Breast epithelium (tissue), 4 donors: ENCODE measurements around the gene RCAN3. TPM values are rescaled to one million over a fixed set of nuclear protein-coding genes. Genes with fewer than 3 reads are reported as not detected.

ENCODE experiments used
- DNase-seq, 2 donors: peaks; one replicate each; pipeline ENCODE4 v3.0.0-alpha.2; 2019; ENCODE audit warnings: low spot score in 2 of 2
- H3K27ac ChIP-seq, 2 donors: fragments of 200-600 bp; sonication (generic) in 1 of 2; one replicate each; pipeline ENCODE4 v1.5.1; 2016 to 2019; ENCODE audit warnings: mild to moderate bottlenecking in 1 of 2
- H3K27me3 ChIP-seq, 2 donors: fragments of 200-600 bp; sonication (generic) in 1 of 2; one replicate each; pipeline versions ENCODE4 v1.5.1 to v1.6.0; 2017 to 2019; ENCODE audit warnings: control low read depth in 1 of 2, mild to moderate bottlenecking in 1 of 2
- H3K36me3 ChIP-seq: fragments of 200-600 bp; one replicate; pipeline ENCODE4 v1.5.1; 2019
- H3K4me1 ChIP-seq, 2 donors: fragments of 200-600 bp; sonication (generic); one replicate each; pipeline ENCODE4 v1.5.1; 2016 to 2019; ENCODE audit warnings: control low read depth in 1 of 2
- H3K4me3 ChIP-seq, 3 donors: fragments of 200-600 bp; sonication (generic); 1 replicate in 2 of 3; 2 replicates in 1 of 3; pipeline ENCODE4 v1.5.1; 2016 to 2019; ENCODE audit warnings: mild to moderate bottlenecking in 3 of 3, moderate library complexity in 2 of 3
- H3K9me3 ChIP-seq, 2 donors: fragments of 200-600 bp; sonication (generic) in 1 of 2; one replicate each; pipeline ENCODE4 v1.5.1; 2016 to 2019; ENCODE audit warnings: control low read depth in 1 of 2
- CTCF ChIP-seq, 3 donors: fragments of 450-650 bp; IDR thresholded peaks; one replicate each; pipeline ENCODE4 v1.5.1; 2016 to 2017; ENCODE audit warnings: antibody characterized with exemption in 3 of 3, mild to moderate bottlenecking in 3 of 3, moderate library complexity in 3 of 3
- POLR2A ChIP-seq: fragments of 450-650 bp; IDR thresholded peaks from one replicate; pipeline ENCODE4 v1.6.1; 2016; ENCODE audit warnings: antibody characterized with exemption, mild to moderate bottlenecking, moderate library complexity
- POLR2AphosphoS5 ChIP-seq, 3 donors: sonication (generic); formaldehyde crosslinking; IDR thresholded peaks; one replicate each; pipeline ENCODE4 v1.6.1; 2017; ENCODE audit warnings: antibody characterized with exemption in 3 of 3
- intact Hi-C: fragments of 100-400 bp; cut with DNase I; formaldehyde crosslinking; loops from one replicate; pipeline ENCODE4 v1.15.1; 2023; ENCODE audit warnings: low total_unique reads
- total RNA-seq, 3 donors: library from RNA; depleted of rRNA; stranded (reverse); fragments of >200 nt; gene quantifications; one replicate each; pipeline ENCODE4 v1.1.0, GENCODE V29; 2016

Gene RCAN3
- total RNA-seq, 3 donors from 2014 or later, result 5.0 to 22.7 (median 8.8) TPM

- no peaks in the 10 kb centered on the region for H3K4me1 ChIP-seq
- H3K27me3 ChIP-seq, result no peaks in the 10 kb centered on the region
- H3K4me3 ChIP-seq, result no peak overlapping the region
- intact Hi-C loops, result loop anchor here (10.0 kb wide), 1 partner anchor 52 kb away; no protein-coding TSS in a partner anchor
- DNase-seq, result no peak
- TF ChIP-seq POLR2AphosphoS5 (IDR thresholded peaks at IDR 0.05) (no peak), CTCF (IDR thresholded peaks at IDR 0.05) (no peak), POLR2A (no peak)
- no peaks in the 10 kb centered on the region for H3K9me3 ChIP-seq
- H3K36me3 ChIP-seq, result no peaks in the 10 kb centered on the region
- no peak overlapping the region for H3K27ac ChIP-seq
Measured at GRCh38 chr1:24572301-24572700, 69.7 kb downstream of the RCAN3 start.

GRCh38 chr1:24575905-24576587 is 73.4 kb downstream of the RCAN3 start:
- no peaks in the 10 kb centered on the region for H3K4me1 ChIP-seq
- peak in 1 of 2 donors; percentile 44 for DNase-seq
- peak overlapping the region; percentile 71 to 80 for H3K27ac ChIP-seq
- no peaks in the 10 kb centered on the region for H3K36me3 ChIP-seq
- no peaks in the 10 kb centered on the region for H3K27me3 ChIP-seq
- TF ChIP-seq POLR2A (no peak), CTCF (IDR thresholded peaks at IDR 0.05) (no peak), POLR2AphosphoS5 (IDR thresholded peaks at IDR 0.05) (no peak)
- intact Hi-C loops, result loop anchor here (10.0 kb wide), 1 partner anchor 49 kb away; no protein-coding TSS in a partner anchor
- H3K4me3 ChIP-seq, result peak overlapping the region in 1 of 3 donors; percentile 15
- no peaks in the 10 kb centered on the region for H3K9me3 ChIP-seq

GRCh38 chr1:24578846-24579245 is 76.2 kb downstream of the RCAN3 start:
- no peak for DNase-seq
- H3K27ac ChIP-seq, result no peak overlapping the region
- H3K4me1 ChIP-seq, result no peaks in the 10 kb centered on the region
- H3K27me3 ChIP-seq, result no peaks in the 10 kb centered on the region
- H3K9me3 ChIP-seq, result no peaks in the 10 kb centered on the region
- intact Hi-C loops, result loop anchor here (10.0 kb wide), 1 partner anchor 46 kb away; no protein-coding TSS in a partner anchor
- H3K4me3 ChIP-seq, result no peak overlapping the region
- H3K36me3 ChIP-seq, result no peaks in the 10 kb centered on the region
- TF ChIP-seq CTCF (IDR thresholded peaks at IDR 0.05) (no peak), POLR2AphosphoS5 (IDR thresholded peaks at IDR 0.05) (no peak), POLR2A (no peak)

GRCh38 chr1:24580756-24581155 is 78.1 kb downstream of the RCAN3 start:
- no peak for TF ChIP-seq CTCF (IDR thresholded peaks at IDR 0.05)
- no peak for TF ChIP-seq POLR2A
- no peak for TF ChIP-seq POLR2AphosphoS5 (IDR thresholded peaks at IDR 0.05)
- no peak overlapping the region for H3K4me3 ChIP-seq
- no peaks in the 10 kb centered on the region for H3K4me1 ChIP-seq
- H3K27me3 ChIP-seq, result no peaks in the 10 kb centered on the region
- DNase-seq, result no peak
- intact Hi-C loops, result no loop called here
- H3K27ac ChIP-seq, result no peak overlapping the region
- no peaks in the 10 kb centered on the region for H3K9me3 ChIP-seq
- H3K36me3 ChIP-seq, result no peaks in the 10 kb centered on the region

GRCh38 chr1:24584171-24584647 is 81.6 kb downstream of the RCAN3 start:
- H3K4me1 ChIP-seq, result no peaks in the 10 kb centered on the region
- H3K27ac ChIP-seq, result no peak overlapping the region
- no peaks in the 10 kb centered on the region for H3K36me3 ChIP-seq
- H3K4me3 ChIP-seq, result no peak overlapping the region
- H3K9me3 ChIP-seq, result no peaks in the 10 kb centered on the region
- H3K27me3 ChIP-seq, result no peaks in the 10 kb centered on the region
- intact Hi-C loops, result no loop called here
- no peak for DNase-seq
- no peak for TF ChIP-seq POLR2A
- no peak for TF ChIP-seq CTCF (IDR thresholded peaks at IDR 0.05)
- no peak for TF ChIP-seq POLR2AphosphoS5 (IDR thresholded peaks at IDR 0.05)
